Ascending aorta (tissue), 2 donors: ENCODE data around the gene SPACA4. TPM values are rescaled to one million over a fixed set of nuclear protein-coding genes. Genes with fewer than 3 reads are reported as not detected.

Experiments used
- DNase-seq, 2 donors: peaks; one replicate each; pipeline ENCODE4 v3.0.0-alpha.2; 2019; ENCODE audit warnings: low spot score in 2 of 2
- H3K27ac ChIP-seq, 2 donors: fragments of 200-600 bp; sonication (generic); one replicate each; pipeline ENCODE4 v1.5.1; 2016 to 2017; ENCODE audit warnings: mild to moderate bottlenecking in 1 of 2
- H3K27me3 ChIP-seq: fragments of 200-600 bp; sonication (generic); one replicate; pipeline ENCODE4 v1.5.1; 2017
- H3K36me3 ChIP-seq, 2 donors: fragments of 200-600 bp; sonication (generic); one replicate each; pipeline ENCODE4 v1.5.1; 2016
- H3K4me1 ChIP-seq, 2 donors: fragments of 200-600 bp; sonication (generic); one replicate each; pipeline ENCODE4 v1.5.1; 2016 to 2017; ENCODE audit warnings: mild to moderate bottlenecking in 1 of 2
- H3K4me3 ChIP-seq, 2 donors: fragments of 200-600 bp; sonication (generic); one replicate each; pipeline ENCODE4 v1.5.1; 2016 to 2017; ENCODE audit warnings: mild to moderate bottlenecking in 1 of 2
- H3K9me3 ChIP-seq, 2 donors: fragments of 200-600 bp; sonication (generic); one replicate each; pipeline ENCODE4 v1.5.1; 2016
- CTCF ChIP-seq, 3 experiments: fragments of 200-600 bp in 2 of 3; fragments of 450-650 bp in 1 of 3; sonication (generic) in 2 of 3; IDR thresholded peaks; one replicate each; pipeline ENCODE4 v1.5.1; 2016 to 2019; ENCODE audit warnings: antibody characterized with exemption in 3 of 3, mild to moderate bottlenecking in 1 of 3, moderate library complexity in 1 of 3
- intact Hi-C: fragments of 100-400 bp; cut with DNase I; formaldehyde crosslinking; loops from one replicate; pipeline ENCODE4 v1.15.1; 2023
- total RNA-seq: library from RNA; depleted of rRNA; stranded (reverse); fragments of >200 nt; gene quantifications from one replicate; pipeline ENCODE4 v1.1.0, GENCODE V29; 2016

Gene SPACA4
- total RNA-seq, 1 donor from 2014 or later = not detected

GRCh38 chr19:48598996-48599700 is 7.4 kb upstream of the SPACA4 start:
- H3K4me1 ChIP-seq = no peaks in the 10 kb centered on the region
- H3K36me3 ChIP-seq = no peaks in the 10 kb centered on the region
- TF ChIP-seq CTCF (IDR thresholded peaks at IDR 0.05) = no peak
- no peak overlapping the region for H3K27ac ChIP-seq
- H3K27me3 ChIP-seq = no peaks in the 10 kb centered on the region
- no peak for DNase-seq
- intact Hi-C loops = no loop called here
- H3K9me3 ChIP-seq = no peaks in the 10 kb centered on the region
- H3K4me3 ChIP-seq = no peak overlapping the region

GRCh38 chr19:48600679-48601417 is 5.7 kb upstream of the SPACA4 start:
- no peak for TF ChIP-seq CTCF (IDR thresholded peaks at IDR 0.05)
- no peaks in the 10 kb centered on the region for H3K4me1 ChIP-seq
- H3K9me3 ChIP-seq = no peaks in the 10 kb centered on the region
- DNase-seq = no peak
- H3K36me3 ChIP-seq = no peaks in the 10 kb centered on the region
- H3K27me3 ChIP-seq = no peaks in the 10 kb centered on the region
- intact Hi-C loops = no loop called here
- no peak overlapping the region for H3K4me3 ChIP-seq
- H3K27ac ChIP-seq = no peak overlapping the region

- Histone ChIP-seq H3K36me3 (no peaks in the 10 kb centered on the region), H3K9me3 (no peaks in the 10 kb centered on the region), H3K27me3 (no peaks in the 10 kb centered on the region), H3K4me1 (no peaks in the 10 kb centered on the region), H3K4me3 (no peak overlapping the region), H3K27ac (no peak overlapping the region)
- no peak for DNase-seq
- intact Hi-C loops = no loop called here
- no peak for TF ChIP-seq CTCF (IDR thresholded peaks at IDR 0.05)
Measured at GRCh38 chr19:48603001-48603400, 3.5 kb upstream of the SPACA4 start.

- H3K27ac ChIP-seq = no peak overlapping the region
- H3K36me3 ChIP-seq = no peaks in the 10 kb centered on the region
- H3K27me3 ChIP-seq = no peaks in the 10 kb centered on the region
- H3K4me1 ChIP-seq = no peaks in the 10 kb centered on the region
- no peak overlapping the region for H3K4me3 ChIP-seq
- TF ChIP-seq CTCF (IDR thresholded peaks at IDR 0.05) = no peak
- DNase-seq = no peak
- intact Hi-C loops = no loop called here
- H3K9me3 ChIP-seq = no peaks in the 10 kb centered on the region
Measured at GRCh38 chr19:48603449-48603848, 3.1 kb upstream of the SPACA4 start.

- no peak for TF ChIP-seq CTCF (IDR thresholded peaks at IDR 0.05)
- no peak overlapping the region for H3K27ac ChIP-seq
- intact Hi-C loops = no loop called here
- no peaks in the 10 kb centered on the region for H3K4me1 ChIP-seq
- H3K27me3 ChIP-seq = no peaks in the 10 kb centered on the region
- H3K4me3 ChIP-seq = no peak overlapping the region
- no peak for DNase-seq
- no peaks in the 10 kb centered on the region for H3K36me3 ChIP-seq
- H3K9me3 ChIP-seq = no peaks in the 10 kb centered on the region
Measured at GRCh38 chr19:48603850-48604249, 2.7 kb upstream of the SPACA4 start.
